Activated T-helper 1 cell treated with anti-CD3 and anti-CD28 coated beads, Interleukin-12 subunit alpha, Interleukin-12 subunit beta, Interleukin-2, Interleukin-4 antibody, amounts not matched to agents 30 ng/mL and 10 ng/mL and 1 ng/mL, durations not matched to agents 14 hours and 24 hours and 36 hours (primary cell): ENCODE measurements around the gene NLGN1. TPM values are rescaled to one million over a fixed set of nuclear protein-coding genes. Genes with fewer than 3 reads are reported as not detected.

ENCODE experiments used
- DNase-seq: peaks from one replicate; pipeline ENCODE4 v3.0.0; 2021; ENCODE audit warnings: low spot score
- H3K27ac Mint-ChIP-seq: one replicate; pipeline ENCODE4 v1.8.0; 2021; ENCODE audit warnings: mild to moderate bottlenecking, mixed read lengths
- H3K27me3 Mint-ChIP-seq: one replicate; pipeline ENCODE4 v1.8.0; 2022; ENCODE audit warnings: mild to moderate bottlenecking, moderate library complexity, mixed read lengths; ENCODE audit not compliant: insufficient read depth
- H3K36me3 Mint-ChIP-seq: one replicate; pipeline ENCODE4 v1.8.0; 2021; ENCODE audit warnings: low read depth, mixed read lengths
- H3K4me1 Mint-ChIP-seq: one replicate; pipeline ENCODE4 v1.8.0; 2021; ENCODE audit warnings: low read depth, mixed read lengths
- H3K4me3 Mint-ChIP-seq: one replicate; pipeline ENCODE4 v1.8.0; 2021; ENCODE audit warnings: mild to moderate bottlenecking, moderate library complexity, mixed read lengths
- H3K9me3 Mint-ChIP-seq: one replicate; pipeline ENCODE4 v1.8.0; 2021; ENCODE audit warnings: mixed read lengths
- intact Hi-C: fragments of 100-400 bp; cut with micrococcal nuclease; formaldehyde crosslinking; loops from one replicate; pipeline ENCODE4 v1.15.1; 2024
- total RNA-seq: library from RNA; stranded (reverse); gene quantifications from 2 replicates; pipeline ENCODE4 v1.2.3, GENCODE V29; 2022

NLGN1 gene
- total RNA-seq, 1 donor from 2014 or later = not detected

GRCh38 chr3:173463250-173463649 lies 65.7 kb downstream of the NLGN1 start:
- intact Hi-C loops = no loop called here
- DNase-seq = no peak
- Mint-ChIP-seq H3K36me3 (no peaks in the 10 kb centered on the region), H3K9me3 (no peaks in the 10 kb centered on the region), H3K27ac (no peak overlapping the region), H3K27me3 (no peaks in the 10 kb centered on the region), H3K4me1 (no peaks in the 10 kb centered on the region), H3K4me3 (no peak overlapping the region)

GRCh38 chr3:173465112-173465511 lies 67.6 kb downstream of the NLGN1 start:
- H3K36me3 Mint-ChIP-seq = no peaks in the 10 kb centered on the region
- intact Hi-C loops = no loop called here
- H3K9me3 Mint-ChIP-seq = no peaks in the 10 kb centered on the region
- no peak overlapping the region for H3K4me3 Mint-ChIP-seq
- H3K27ac Mint-ChIP-seq = no peak overlapping the region
- H3K4me1 Mint-ChIP-seq = no peaks in the 10 kb centered on the region
- no peak for DNase-seq
- H3K27me3 Mint-ChIP-seq = no peaks in the 10 kb centered on the region

- no peaks in the 10 kb centered on the region for H3K4me1 Mint-ChIP-seq
- H3K27ac Mint-ChIP-seq = no peak overlapping the region
- H3K9me3 Mint-ChIP-seq = no peaks in the 10 kb centered on the region
- intact Hi-C loops = no loop called here
- no peak for DNase-seq
- H3K4me3 Mint-ChIP-seq = no peak overlapping the region
- no peaks in the 10 kb centered on the region for H3K27me3 Mint-ChIP-seq
- no peaks in the 10 kb centered on the region for H3K36me3 Mint-ChIP-seq
Measured at GRCh38 chr3:173465898-173466678, 68.5 kb downstream of the NLGN1 start.

GRCh38 chr3:173467501-173467900 lies 70.0 kb downstream of the NLGN1 start:
- H3K36me3 Mint-ChIP-seq = no peaks in the 10 kb centered on the region
- no peak overlapping the region for H3K27ac Mint-ChIP-seq
- no peaks in the 10 kb centered on the region for H3K4me1 Mint-ChIP-seq
- H3K27me3 Mint-ChIP-seq = no peaks in the 10 kb centered on the region
- no peak overlapping the region for H3K4me3 Mint-ChIP-seq
- no peak for DNase-seq
- H3K9me3 Mint-ChIP-seq = no peaks in the 10 kb centered on the region
- intact Hi-C loops = no loop called here

- no peak overlapping the region for H3K4me3 Mint-ChIP-seq
- H3K36me3 Mint-ChIP-seq = no peaks in the 10 kb centered on the region
- no peaks in the 10 kb centered on the region for H3K4me1 Mint-ChIP-seq
- intact Hi-C loops = no loop called here
- no peaks in the 10 kb centered on the region for H3K27me3 Mint-ChIP-seq
- no peak for DNase-seq
- H3K9me3 Mint-ChIP-seq = peaks cover 5% of the 10 kb centered on the region
- no peak overlapping the region for H3K27ac Mint-ChIP-seq
Measured at GRCh38 chr3:173473237-173473636, 75.7 kb downstream of the NLGN1 start.

GRCh38 chr3:173479301-173479700 lies 81.8 kb downstream of the NLGN1 start:
- Mint-ChIP-seq H3K4me1 (no peaks in the 10 kb centered on the region), H3K36me3 (no peaks in the 10 kb centered on the region), H3K9me3 (peaks cover 8% of the 10 kb centered on the region), H3K4me3 (no peak overlapping the region), H3K27me3 (no peaks in the 10 kb centered on the region), H3K27ac (no peak overlapping the region)
- DNase-seq = no peak
- intact Hi-C loops = no loop called here

GRCh38 chr3:173501931-173502489 lies 104.5 kb downstream of the NLGN1 start:
- intact Hi-C loops = no loop called here
- Mint-ChIP-seq H3K27me3 (no peaks in the 10 kb centered on the region), H3K36me3 (no peaks in the 10 kb centered on the region), H3K4me1 (no peaks in the 10 kb centered on the region), H3K4me3 (no peak overlapping the region), H3K27ac (no peak overlapping the region), H3K9me3 (no peaks in the 10 kb centered on the region)
- no peak for DNase-seq

GRCh38 chr3:173502983-173503568 lies 105.5 kb downstream of the NLGN1 start:
- DNase-seq = no peak
- H3K27me3 Mint-ChIP-seq = no peaks in the 10 kb centered on the region
- no peaks in the 10 kb centered on the region for H3K9me3 Mint-ChIP-seq
- H3K4me3 Mint-ChIP-seq = no peak overlapping the region
- no peak overlapping the region for H3K27ac Mint-ChIP-seq
- H3K4me1 Mint-ChIP-seq = no peaks in the 10 kb centered on the region
- no peaks in the 10 kb centered on the region for H3K36me3 Mint-ChIP-seq
- intact Hi-C loops = no loop called here

- Mint-ChIP-seq H3K4me1 (no peaks in the 10 kb centered on the region), H3K4me3 (no peak overlapping the region), H3K27me3 (no peaks in the 10 kb centered on the region), H3K9me3 (no peaks in the 10 kb centered on the region), H3K27ac (no peak overlapping the region), H3K36me3 (no peaks in the 10 kb centered on the region)
- no peak for DNase-seq
- intact Hi-C loops = no loop called here
Measured at GRCh38 chr3:173510565-173510964, 113.0 kb downstream of the NLGN1 start.

- Mint-ChIP-seq H3K27ac (no peak overlapping the region), H3K4me3 (no peak overlapping the region), H3K4me1 (no peaks in the 10 kb centered on the region), H3K36me3 (no peaks in the 10 kb centered on the region), H3K9me3 (no peaks in the 10 kb centered on the region), H3K27me3 (no peaks in the 10 kb centered on the region)
- no peak for DNase-seq
- intact Hi-C loops = no loop called here
Measured at GRCh38 chr3:173513123-173513522, 115.6 kb downstream of the NLGN1 start.

GRCh38 chr3:173529062-173529711 lies 131.6 kb downstream of the NLGN1 start:
- H3K27me3 Mint-ChIP-seq = no peaks in the 10 kb centered on the region

GRCh38 chr3:173531602-173532001 lies 134.1 kb downstream of the NLGN1 start:
- intact Hi-C loops = no loop called here
- Mint-ChIP-seq H3K4me1 (no peaks in the 10 kb centered on the region), H3K36me3 (no peaks in the 10 kb centered on the region), H3K9me3 (peaks cover 3% of the 10 kb centered on the region), H3K4me3 (no peak overlapping the region), H3K27me3 (no peaks in the 10 kb centered on the region), H3K27ac (no peak overlapping the region)
- no peak for DNase-seq

More at GRCh38 chr3:173529062-173529711, 131.6 kb downstream of the NLGN1 start:
- Mint-ChIP-seq H3K9me3 (peaks cover 14% of the 10 kb centered on the region), H3K36me3 (no peaks in the 10 kb centered on the region), H3K27ac (no peak overlapping the region), H3K4me3 (no peak overlapping the region), H3K4me1 (no peaks in the 10 kb centered on the region)
- intact Hi-C loops = no loop called here
- DNase-seq = no peak

- no peak for DNase-seq
- no peak overlapping the region for H3K4me3 Mint-ChIP-seq
- intact Hi-C loops = no loop called here
- H3K27ac Mint-ChIP-seq = no peak overlapping the region
- no peaks in the 10 kb centered on the region for H3K9me3 Mint-ChIP-seq
- H3K27me3 Mint-ChIP-seq = no peaks in the 10 kb centered on the region
- H3K36me3 Mint-ChIP-seq = no peaks in the 10 kb centered on the region
- no peaks in the 10 kb centered on the region for H3K4me1 Mint-ChIP-seq
Measured at GRCh38 chr3:173538410-173538809, 140.9 kb downstream of the NLGN1 start.
